ENCODE data around the gene MDC1. TPM values are rescaled to one million over a fixed set of nuclear protein-coding genes. Genes with fewer than 3 reads are reported as not detected.

Gene MDC1
- total and polyA plus RNA-seq, 2 of the 13 experiments (the other 11 are each of a cell fraction or from before 2014, with no cell fraction given): 8.4 to 14.0 TPM

DNA sequence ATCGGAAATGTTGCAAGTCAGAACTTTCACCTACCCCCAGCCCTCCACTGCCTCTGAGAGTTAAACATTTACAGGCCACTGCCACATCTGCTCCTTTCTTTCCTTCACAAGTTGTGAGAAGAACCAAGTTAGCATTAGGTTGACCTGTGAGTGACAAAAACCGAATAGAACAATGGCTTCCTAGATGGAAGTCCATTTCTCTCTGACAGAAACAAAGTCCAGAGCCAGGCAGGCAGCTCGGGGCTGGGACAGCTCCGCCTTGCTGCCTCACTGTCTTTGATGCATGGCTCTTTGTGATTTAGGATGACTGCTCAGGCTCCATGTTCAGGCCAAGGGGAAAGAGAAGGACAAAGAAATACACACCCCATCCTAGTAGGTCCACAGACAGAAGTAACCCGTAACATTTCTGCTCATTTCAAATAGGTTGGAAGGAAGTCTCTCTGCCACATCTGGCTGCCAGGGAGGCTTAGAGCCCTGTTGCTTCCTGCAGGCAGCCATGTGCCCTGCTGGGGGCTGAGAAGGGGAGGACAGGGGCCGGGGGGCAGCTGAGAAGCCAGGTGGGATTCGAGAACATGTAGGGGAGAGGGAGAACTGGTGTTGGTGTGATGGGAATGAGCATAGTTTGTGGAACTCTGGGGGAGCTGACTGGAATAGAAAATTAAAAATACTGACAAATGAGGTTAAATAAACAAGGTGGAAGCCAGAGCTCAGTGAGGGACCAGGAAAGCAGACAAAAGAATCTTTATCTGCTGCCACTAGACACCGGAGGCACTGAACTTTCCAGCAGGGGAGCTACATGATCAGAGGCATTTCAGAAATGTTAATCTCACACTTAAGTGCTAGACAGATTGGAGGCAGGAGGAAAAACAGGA, 46.8 kb upstream of the MDC1 start (continued):
- TF ChIP-seq ZNF318 (CRISPR knock-in tag; IDR thresholded peaks at IDR 0.05) (no peak), NFE2L1 (CRISPR knock-in tag; IDR thresholded peaks at IDR 0.05; ENCODE audit: borderline replicate concordance) (no peak; the same call in 1 of the 2 replicates), ZIK1 (CRISPR knock-in tag; IDR thresholded peaks at IDR 0.05; ENCODE audit: borderline replicate concordance, low read depth) (no peak; the same call in 1 of the 2 replicates), IKZF5 (CRISPR knock-in tag; IDR thresholded peaks at IDR 0.05) (peak; percentile 46; the same call in 1 of the 2 replicates), TARDBP (CRISPR knock-in tag; IDR thresholded peaks at IDR 0.05) (peak; percentile 93), ZNF296 (CRISPR knock-in tag; conservative IDR thresholded peaks at IDR 0.05) (no peak), MIER2 (CRISPR knock-in tag; IDR thresholded peaks at IDR 0.05) (peak; percentile 75; the same call in 1 of the 2 replicates), YEATS2 (CRISPR knock-in tag; IDR thresholded peaks at IDR 0.05; ENCODE audit: borderline replicate concordance) (peak; percentile 50; the same call in 1 of the 2 replicates), HINFP (CRISPR knock-in tag; IDR thresholded peaks at IDR 0.05; ENCODE audit: low read depth) (no peak; the same call in 1 of the 2 replicates), KAT2B (IDR thresholded peaks at IDR 0.05; ENCODE audit: borderline replicate concordance, low read depth, low read length) (no peak)
- TF ChIP-seq, protein P1, sequence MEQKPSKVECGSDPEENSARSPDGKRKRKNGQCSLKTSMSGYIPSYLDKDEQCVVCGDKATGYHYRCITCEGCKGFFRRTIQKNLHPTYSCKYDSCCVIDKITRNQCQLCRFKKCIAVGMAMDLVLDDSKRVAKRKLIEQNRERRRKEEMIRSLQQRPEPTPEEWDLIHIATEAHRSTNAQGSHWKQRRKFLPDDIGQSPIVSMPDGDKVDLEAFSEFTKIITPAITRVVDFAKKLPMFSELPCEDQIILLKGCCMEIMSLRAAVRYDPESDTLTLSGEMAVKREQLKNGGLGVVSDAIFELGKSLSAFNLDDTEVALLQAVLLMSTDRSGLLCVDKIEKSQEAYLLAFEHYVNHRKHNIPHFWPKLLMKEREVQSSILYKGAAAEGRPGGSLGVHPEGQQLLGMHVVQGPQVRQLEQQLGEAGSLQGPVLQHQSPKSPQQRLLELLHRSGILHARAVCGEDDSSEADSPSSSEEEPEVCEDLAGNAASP (CRISPR knock-in tag; IDR thresholded peaks at IDR 0.05; ENCODE audit: borderline replicate concordance): peak; percentile 83; the same call in 1 of the 2 replicates
- TF ChIP-seq, protein P2, sequence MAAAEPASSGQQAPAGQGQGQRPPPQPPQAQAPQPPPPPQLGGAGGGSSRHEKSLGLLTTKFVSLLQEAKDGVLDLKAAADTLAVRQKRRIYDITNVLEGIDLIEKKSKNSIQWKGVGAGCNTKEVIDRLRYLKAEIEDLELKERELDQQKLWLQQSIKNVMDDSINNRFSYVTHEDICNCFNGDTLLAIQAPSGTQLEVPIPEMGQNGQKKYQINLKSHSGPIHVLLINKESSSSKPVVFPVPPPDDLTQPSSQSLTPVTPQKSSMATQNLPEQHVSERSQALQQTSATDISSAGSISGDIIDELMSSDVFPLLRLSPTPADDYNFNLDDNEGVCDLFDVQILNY (CRISPR knock-in tag; conservative IDR thresholded peaks at IDR 0.05): no peak

Measured in HepG2 (cell line).